Endodermal cell (in vitro differentiated cells): ENCODE results near the gene PLA2G2E. TPM values are rescaled to one million over a fixed set of nuclear protein-coding genes. Genes with fewer than 3 reads are reported as not detected.
"Not testable (repeated sequence)": the region's sequence is repeated elsewhere in the genome, so short reads cannot be mapped to it uniquely, and the experiment has no call there.

Source experiments
- DNase-seq: peaks from one replicate; pipeline ENCODE4 v3.0.0-alpha.2; 2017
- H3K27ac ChIP-seq: 2 replicates; pipeline ENCODE4 v1.5.1; 2013; ENCODE audit warnings: mild to moderate bottlenecking, low read depth, low read length, moderate library complexity
- H3K27me3 ChIP-seq: 2 replicates; pipeline ENCODE4 v1.6.1; 2013; ENCODE audit warnings: mild to moderate bottlenecking, low read length, moderate library complexity; ENCODE audit not compliant: insufficient read depth, control insufficient read depth, poor library complexity, severe bottlenecking
- H3K36me3 ChIP-seq: 2 replicates; pipeline ENCODE4 v1.7.0; 2013; ENCODE audit warnings: mild to moderate bottlenecking, low read length, moderate library complexity; ENCODE audit not compliant: control insufficient read depth, insufficient read depth
- H3K4me1 ChIP-seq: one replicate; pipeline ENCODE4 v1.7.0; 2013; ENCODE audit warnings: low read length; ENCODE audit not compliant: control insufficient read depth, insufficient read depth
- H3K4me3 ChIP-seq: 2 replicates; pipeline ENCODE4 v1.5.1; 2013; ENCODE audit warnings: mild to moderate bottlenecking, low read length, moderate library complexity
- H3K9ac ChIP-seq: 2 replicates; pipeline ENCODE4 v1.6.1; 2013; ENCODE audit warnings: mild to moderate bottlenecking, low read length, moderate library complexity; ENCODE audit not compliant: poor library complexity, severe bottlenecking; ENCODE audit errors: extremely low read depth
- H3K9me3 ChIP-seq: 2 replicates; pipeline ENCODE4 v1.6.1; 2013; ENCODE audit warnings: mild to moderate bottlenecking, low read length, moderate library complexity; ENCODE audit not compliant: control insufficient read depth
- H3K27ac Mint-ChIP-seq: 2 replicates; pipeline ENCODE4 v1.8.0; 2020; ENCODE audit warnings: mixed read lengths
- H3K27me3 Mint-ChIP-seq: 2 replicates; pipeline ENCODE4 v1.8.0; 2021; ENCODE audit warnings: mild to moderate bottlenecking, mixed read lengths; ENCODE audit not compliant: insufficient read depth
- H3K36me3 Mint-ChIP-seq: 2 replicates; pipeline ENCODE4 v1.8.0; 2020; ENCODE audit warnings: low read depth, mixed read lengths
- H3K4me1 Mint-ChIP-seq: 2 replicates; pipeline ENCODE4 v1.8.0; 2020; ENCODE audit warnings: mixed read lengths
- H3K4me3 Mint-ChIP-seq: 2 replicates; pipeline ENCODE4 v1.8.0; 2020; ENCODE audit warnings: mild to moderate bottlenecking, moderate library complexity, mixed read lengths
- H3K9me3 Mint-ChIP-seq: 2 replicates; pipeline ENCODE4 v1.8.0; 2020; ENCODE audit warnings: mild to moderate bottlenecking, mixed read lengths
- CTCF ChIP-seq: fragments of 200-600 bp; sonication (generic); conservative IDR thresholded peaks from 2 replicates; pipeline ENCODE4 v1.5.0; 2021; ENCODE audit warnings: antibody characterized with exemption, mild to moderate bottlenecking
- WGBS, 2 experiments: methylation state at CpG; one replicate each; pipeline versions ENCODE4 v1.1.5 to v1.1.7; 2013; ENCODE audit warnings: missing lambda C conversion rate in 2 of 2, mixed read lengths in 1 of 2; ENCODE audit not compliant: insufficient coverage in 1 of 2, insufficient read length in 1 of 2; 5-methylcytosine and 5-hydroxymethylcytosine counted together
- total RNA-seq, 2 donors: library from RNA; stranded (reverse); fragmentation: NEBNext Ultra II Directional in 1 of 2; extraction: Animal tissue kit (Norgen Biotek cat#: 25700) in 1 of 2; gene quantifications; 2 replicates in 1 of 2; 3 replicates in 1 of 2; pipeline ENCODE4 v1.2.1, GENCODE V29; 2021

PLA2G2E gene
- total RNA-seq, 2 donors from 2014 or later, result not detected

DNA sequence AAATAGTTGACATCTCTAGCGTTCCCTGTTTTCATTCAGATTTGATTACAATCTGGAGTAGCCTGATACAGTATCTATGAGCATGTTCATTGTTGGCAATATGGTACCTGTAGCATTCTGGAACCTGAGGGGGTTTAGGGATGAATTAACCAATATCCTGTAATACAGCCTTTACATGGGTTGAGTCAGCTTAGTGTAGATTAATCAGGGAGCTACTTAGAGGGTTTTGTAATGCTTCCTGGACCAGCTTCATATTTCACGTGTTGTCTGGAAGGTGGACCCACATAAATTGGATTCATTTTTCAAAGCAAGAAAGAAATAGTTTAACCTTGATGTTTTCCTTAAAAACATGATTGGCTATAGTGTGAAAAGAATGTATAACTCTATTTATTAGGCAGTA is 37.6 kb downstream of the PLA2G2E start:
- no peak overlapping the region for H3K27ac Mint-ChIP-seq
- H3K27me3 ChIP-seq, result no peaks in the 10 kb centered on the region
- H3K4me3 Mint-ChIP-seq, result no peak overlapping the region
- no peaks in the 10 kb centered on the region for H3K27me3 Mint-ChIP-seq
- peaks cover 6% of the 10 kb centered on the region for H3K4me1 ChIP-seq
- no peaks in the 10 kb centered on the region for H3K9me3 Mint-ChIP-seq
- H3K36me3 Mint-ChIP-seq, result peaks cover 6% of the 10 kb centered on the region
- H3K36me3 ChIP-seq, result peaks cover 10% of the 10 kb centered on the region
- H3K9ac ChIP-seq, result no peak overlapping the region
- WGBS, 2 experiments, result 96 to 100% methylated on average over 2 of the region's 2 CpGs
- no peak for TF ChIP-seq CTCF
- DNase-seq, result no peak
- no peaks in the 10 kb centered on the region for H3K9me3 ChIP-seq
- no peak overlapping the region for H3K27ac ChIP-seq
- no peak overlapping the region for H3K4me3 ChIP-seq
- peaks cover 34% of the 10 kb centered on the region for H3K4me1 Mint-ChIP-seq

DNA sequence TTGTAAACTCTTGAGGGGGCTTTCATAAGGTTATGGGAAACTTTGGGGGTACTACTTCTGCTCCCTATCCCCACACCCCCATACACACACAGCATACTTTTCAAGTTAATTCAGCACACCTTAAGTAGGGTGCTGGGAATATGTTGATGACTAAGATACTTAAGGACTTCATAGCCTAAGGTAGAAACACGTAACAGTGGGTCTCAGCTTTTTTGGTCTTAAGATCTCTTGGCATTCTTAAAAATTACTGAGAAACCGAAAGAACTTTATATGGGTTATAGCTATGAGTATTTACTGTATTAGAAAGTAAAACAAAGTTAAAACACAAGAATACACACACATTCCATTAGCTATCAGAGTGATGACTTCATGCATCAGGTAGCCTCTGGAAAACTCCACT is 39.1 kb downstream of the PLA2G2E start:
- Histone ChIP-seq H3K9me3 (no peaks in the 10 kb centered on the region), H3K4me1 (peaks cover 3% of the 10 kb centered on the region), H3K27ac (no peak overlapping the region), H3K4me3 (peak overlapping the region; percentile 94), H3K27me3 (no peaks in the 10 kb centered on the region), H3K9ac (no peak overlapping the region), H3K36me3 (peaks cover 10% of the 10 kb centered on the region)
- Mint-ChIP-seq H3K27me3 (no peaks in the 10 kb centered on the region), H3K36me3 (peaks cover 6% of the 10 kb centered on the region), H3K4me3 (peak overlapping the region; percentile 76), H3K4me1 (peaks cover 24% of the 10 kb centered on the region), H3K9me3 (no peaks in the 10 kb centered on the region), H3K27ac (no peak overlapping the region)
- no peak for DNase-seq
- 99 to 100% methylated on average over 1 to 2 of the region's 2 CpGs for WGBS, 2 experiments
- no peak for TF ChIP-seq CTCF

- peaks cover 3% of the 10 kb centered on the region for H3K4me1 ChIP-seq
Measured at GRCh38 chr1:19882111-19883071, 41.0 kb downstream of the PLA2G2E start, which contains the start of gene OTUD3. Gene OTUD3, plus strand, starts transcription at chr1:19882395. Its CDS starts 119 bp downstream, at chr1:19882514.

GRCh38 chr1:19880841-19881240 is 42.6 kb downstream of the PLA2G2E start:
- not testable (repeated sequence) for H3K27ac Mint-ChIP-seq, H3K4me3 ChIP-seq, H3K36me3 ChIP-seq, H3K27me3 ChIP-seq, H3K9me3 ChIP-seq, H3K4me3 Mint-ChIP-seq, DNase-seq, H3K9ac ChIP-seq, H3K27ac ChIP-seq, H3K36me3 Mint-ChIP-seq, H3K4me1 ChIP-seq, H3K9me3 Mint-ChIP-seq, H3K27me3 Mint-ChIP-seq
- 88 to 92% methylated on average over 2 to 4 of the region's 5 CpGs for WGBS, 2 experiments
- H3K4me1 Mint-ChIP-seq, result peaks cover 16% of the 10 kb centered on the region

More at GRCh38 chr1:19882111-19883071, 41.0 kb downstream of the PLA2G2E start, which contains the start of gene OTUD3:
- Mint-ChIP-seq H3K4me3 (peak within 1 kb of the TSS; percentile 76), H3K27ac (peak within 1 kb of the TSS; percentile 26), H3K27me3 (no peaks in the 10 kb centered on the region), H3K9me3 (no peaks in the 10 kb centered on the region), H3K36me3 (peaks cover 6% of the 10 kb centered on the region), H3K4me1 (peaks cover 16% of the 10 kb centered on the region)
- Histone ChIP-seq H3K9ac (peak within 1 kb of the TSS; percentile 75), H3K27me3 (no peaks in the 10 kb centered on the region), H3K4me3 (peak within 1 kb of the TSS; percentile 94), H3K36me3 (peaks cover 2% of the 10 kb centered on the region), H3K9me3 (no peaks in the 10 kb centered on the region), H3K27ac (peak within 1 kb of the TSS; percentile 54)
- peak; percentile 94 for TF ChIP-seq CTCF
- DNase-seq, result peak; percentile 98
- WGBS, 2 experiments, result 0 to 1% methylated on average over 34 to 97 of the region's 97 CpGs
